ENCODE data around the gene STC2. TPM values are rescaled to one million over a fixed set of nuclear protein-coding genes. Genes with fewer than 3 reads are reported as not detected.

The STC2 gene
- total RNA-seq, 4 donors from 2014 or later: 3.8 to 12.0 (median 8.7) TPM

GRCh38 chr5:173324115-173325001 lies 3.9 kb downstream of the STC2 start:
- no peaks in the 10 kb centered on the region for H3K9me3 ChIP-seq
- intact Hi-C loops (cut with DNase I): no loop called here
- H3K36me3 ChIP-seq: no peaks in the 10 kb centered on the region
- H3K4me1 ChIP-seq: peaks cover 26 to 35% of the 10 kb centered on the region in 2 donors
- H3K4me3 ChIP-seq (replicated peaks in 1 of 3): no peak overlapping the region
- no peaks in the 10 kb centered on the region for H3K27me3 ChIP-seq
- peak overlapping the region in 1 of 3 donors; percentile 57 for H3K27ac ChIP-seq
- TF ChIP-seq CTCF (IDR thresholded peaks at IDR 0.05): no peak
- peak in 1 of 2 donors; percentile 96 for DNase-seq
- 44 to 51% methylated on average over 22 to 29 of the region's 29 CpGs for WGBS, 2 donors

- no peaks in the 10 kb centered on the region for H3K9me3 ChIP-seq
- no peak overlapping the region for H3K4me3 ChIP-seq (replicated peaks in 1 of 3)
- intact Hi-C loops (cut with DNase I): no loop called here
- whole genome bisulfite sequencing, 2 donors: 52 to 55% methylated on average over 8 of the region's 8 CpGs
- H3K27me3 ChIP-seq: no peaks in the 10 kb centered on the region
- peaks cover 20 to 29% of the 10 kb centered on the region in 2 donors for H3K4me1 ChIP-seq
- peak overlapping the region in 1 of 3 donors; percentile 57 for H3K27ac ChIP-seq
- no peaks in the 10 kb centered on the region for H3K36me3 ChIP-seq
- TF ChIP-seq CTCF (IDR thresholded peaks at IDR 0.05) (no peak), POLR2A (IDR thresholded peaks at IDR 0.05) (no peak)
- DNase-seq: peak in 1 of 2 donors; percentile 92
Observed at GRCh38 chr5:173323799-173324114, 4.5 kb downstream of the STC2 start.

GRCh38 chr5:173323106-173323798 lies 5.0 kb downstream of the STC2 start:
- 89 to 94% methylated on average over 25 of the region's 25 CpGs for WGBS, 2 donors
- no peak for DNase-seq
- intact Hi-C loops (cut with DNase I): no loop called here
- Histone ChIP-seq H3K36me3 (no peaks in the 10 kb centered on the region), H3K27me3 (no peaks in the 10 kb centered on the region), H3K27ac (peak overlapping the region in 1 of 3 donors; percentile 57), H3K4me1 (peaks cover 18 to 25% of the 10 kb centered on the region in 2 donors), H3K4me3 (replicated peaks in 1 of 3) (no peak overlapping the region), H3K9me3 (no peaks in the 10 kb centered on the region)
- TF ChIP-seq CTCF (IDR thresholded peaks at IDR 0.05) (no peak), POLR2A (IDR thresholded peaks at IDR 0.05) (no peak)

GRCh38 chr5:173321886-173322285 lies 6.3 kb downstream of the STC2 start:
- 88 to 92% methylated on average over 5 of the region's 5 CpGs for WGBS, 2 donors
- DNase-seq: no peak
- H3K27ac ChIP-seq: no peak overlapping the region
- no peak overlapping the region for H3K4me3 ChIP-seq (replicated peaks in 1 of 3)
- TF ChIP-seq CTCF (IDR thresholded peaks at IDR 0.05) (no peak), POLR2A (IDR thresholded peaks at IDR 0.05) (no peak)
- H3K27me3 ChIP-seq: no peaks in the 10 kb centered on the region
- no peaks in the 10 kb centered on the region for H3K9me3 ChIP-seq
- intact Hi-C loops (cut with DNase I): no loop called here
- H3K4me1 ChIP-seq: peaks cover 8 to 11% of the 10 kb centered on the region in 2 donors
- no peaks in the 10 kb centered on the region for H3K36me3 ChIP-seq

- TF ChIP-seq CTCF (IDR thresholded peaks at IDR 0.05): no peak
- no peak for TF ChIP-seq POLR2A (IDR thresholded peaks at IDR 0.05)
- Histone ChIP-seq H3K27ac (no peak overlapping the region), H3K4me3 (replicated peaks in 1 of 3) (no peak overlapping the region), H3K36me3 (no peaks in the 10 kb centered on the region), H3K4me1 (peaks cover 20 to 24% of the 10 kb centered on the region in 2 donors), H3K27me3 (no peaks in the 10 kb centered on the region), H3K9me3 (no peaks in the 10 kb centered on the region)
- intact Hi-C loops (cut with DNase I): no loop called here
- DNase-seq: no peak
- WGBS, 2 donors: 57 to 73% methylated on average over 7 to 9 of the region's 10 CpGs
Observed at GRCh38 chr5:173320259-173320658, 8.0 kb downstream of the STC2 start.

All from thyroid gland (tissue), 4 donors.